K562 (cell line): ENCODE data around the gene CDKL1. TPM values are rescaled to one million over a fixed set of nuclear protein-coding genes. Genes with fewer than 3 reads are reported as not detected.

ENCODE experiments used
- BHLHE40 ChIP-seq: IDR thresholded peaks from 2 replicates; pipeline ENCODE4 v1.6.1; 2011; ENCODE audit warnings: low read length, improper control_type of control experiment
- CREB3L1 ChIP-seq: fragments of 450-650 bp; IDR thresholded peaks from 2 replicates; pipeline ENCODE4 v1.6.1; 2014; ENCODE audit warnings: low read depth, mild to moderate bottlenecking, moderate library complexity, borderline replicate concordance
- FOS ChIP-seq: IDR thresholded peaks from 3 replicates; pipeline ENCODE4 v1.6.1; 2011; ENCODE audit not compliant: insufficient read length; ENCODE audit errors: extremely low read depth
- MLX ChIP-seq, 2 experiments: fragments of 450-650 bp in 1 of 2; sonication (generic) in 1 of 2; formaldehyde crosslinking; conservative IDR thresholded peaks; 2 replicates each; pipeline versions ENCODE4 v1.4.0 to v1.8.1; 2020 to 2022; ENCODE audit warnings: mild to moderate bottlenecking in 1 of 2, missing genetic modification reagents in 1 of 2
- MTA2 ChIP-seq: fragments of 450-650 bp; IDR thresholded peaks from 2 replicates; pipeline ENCODE4 v1.6.1; 2016; ENCODE audit warnings: low read depth
- RB1 ChIP-seq: fragments of 450-650 bp; IDR thresholded peaks from 2 replicates; pipeline ENCODE4 v1.6.1; 2017; ENCODE audit warnings: low read depth, mild to moderate bottlenecking
- TAF1 ChIP-seq: IDR thresholded peaks from 2 replicates; pipeline ENCODE4 v1.6.1; 2011; ENCODE audit warnings: mild to moderate bottlenecking, low read length, moderate library complexity; ENCODE audit not compliant: insufficient read depth, control insufficient read depth, severe bottlenecking; ENCODE audit errors: extremely low read depth
- TCF3 ChIP-seq: sonication (generic); formaldehyde crosslinking; IDR thresholded peaks from 2 replicates; pipeline ENCODE4 v1.4.0; 2020; ENCODE audit warnings: mild to moderate bottlenecking, missing genetic modification reagents
- TCF7 ChIP-seq: sonication (generic); IDR thresholded peaks from 2 replicates; pipeline ENCODE4 v1.6.1; 2016; ENCODE audit warnings: antibody characterized with exemption, borderline replicate concordance
- ZNF431 ChIP-seq: sonication (generic); formaldehyde crosslinking; IDR thresholded peaks from 2 replicates; pipeline ENCODE4 v1.8.0; 2022; ENCODE audit warnings: mild to moderate bottlenecking, missing genetic modification reagents
- polyA plus RNA-seq, 8 experiments: library from polyadenylated mRNA; depleted of rRNA in 4 of 8; stranded (reverse) in 5 of 8; unstranded in 3 of 8; fragments of >200 nt; fragmentation: Nextera tagmentation in 2 of 8; fragmentation: Illumina TruSeq in 1 of 8; extraction: Ambion mirVana in 2 of 8; extraction: Trizol in 1 of 8; gene quantifications; 2 replicates each; pipeline versions ENCODE4 v1.2.1 to v1.2.3, GENCODE V29; 2011 to 2014; ENCODE audit warnings: inconsistent platforms in 1 of 8, missing spikeins in 1 of 8
- total RNA-seq, 7 experiments: library from RNA; depleted of rRNA in 6 of 7; stranded (reverse); fragments of >200 nt in 6 of 7; fragmentation: Illumina TruSeq in 2 of 7; extraction: Trizol in 2 of 7; gene quantifications; 2 replicates each; pipeline versions ENCODE4 v1.2.1 to v1.2.3, GENCODE V29; 2011 to 2021; ENCODE audit warnings: low replicate concordance in 1 of 7
- TF ChIP-seq, protein P1 (sequence below): sonication (generic); formaldehyde crosslinking; IDR thresholded peaks from 2 replicates; pipeline ENCODE4 v1.8.0; 2022; ENCODE audit warnings: mild to moderate bottlenecking, missing genetic modification reagents, borderline replicate concordance

Gene CDKL1
- total and polyA plus RNA-seq, 9 of the 15 experiments (the other 6 are each of a cell fraction or from before 2014, with no cell fraction given): 2.3 to 35.0 (median 7.5) TPM

DNA sequence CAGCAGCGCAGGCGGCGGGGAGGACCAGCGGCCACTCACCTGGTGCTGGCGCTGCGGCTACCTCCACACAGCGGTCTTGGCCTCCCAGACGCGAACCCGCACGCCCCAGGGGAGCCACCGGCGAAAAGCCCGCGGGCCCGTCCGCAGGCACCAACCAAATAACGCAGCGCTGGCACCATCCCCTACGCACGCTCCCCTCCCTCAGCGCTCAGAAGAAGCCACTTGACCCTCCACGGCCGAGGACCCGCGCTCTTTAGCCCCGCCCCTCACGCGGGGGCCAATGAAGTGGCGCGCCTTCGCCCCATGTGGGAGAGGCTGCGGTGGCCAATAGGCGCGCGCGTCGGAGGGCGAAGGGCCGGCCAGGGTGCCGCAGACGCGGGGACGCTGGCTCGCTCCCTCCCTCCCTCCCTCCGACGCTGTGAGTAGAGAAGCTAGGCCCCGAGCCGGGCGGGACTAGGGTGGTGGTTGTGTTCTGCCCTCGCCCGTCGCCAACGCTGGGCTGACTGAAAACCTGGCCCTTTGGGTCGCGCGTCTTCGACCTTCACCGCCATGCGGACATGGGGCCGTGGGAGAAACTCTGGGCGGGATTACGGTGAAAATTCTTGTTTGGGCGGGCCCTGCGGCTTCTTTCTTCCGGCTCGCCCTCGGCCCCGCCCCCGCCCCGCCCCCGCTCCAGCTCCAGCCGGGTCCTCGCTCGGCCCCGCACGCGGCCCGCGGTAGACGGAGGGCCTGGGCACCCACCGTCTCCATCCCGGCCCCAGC is 84.5 kb downstream of the CDKL1 start, which contains the start of the genes DMAC2L and L2HGDH (continued):
- TF ChIP-seq MLX (CRISPR knock-in tag; conservative IDR thresholded peaks at IDR 0.05) (no peak), CREB3L1 (no peak; the same call in 1 of the 2 replicates), TCF3 (CRISPR knock-in tag) (peak; percentile 4; the same call in 1 of the 2 replicates), FOS (no peak), TAF1 (peak; percentile 32), TCF7 (no peak), MTA2 (no peak), RB1 (0 out of 2 replicates have a peak, but pooled peaks have one; percentile 9), BHLHE40 (peak; percentile 34; the same call in 1 of the 2 replicates), ZNF431 (CRISPR knock-in tag) (peak; percentile 83)
- TF ChIP-seq, protein P1, sequence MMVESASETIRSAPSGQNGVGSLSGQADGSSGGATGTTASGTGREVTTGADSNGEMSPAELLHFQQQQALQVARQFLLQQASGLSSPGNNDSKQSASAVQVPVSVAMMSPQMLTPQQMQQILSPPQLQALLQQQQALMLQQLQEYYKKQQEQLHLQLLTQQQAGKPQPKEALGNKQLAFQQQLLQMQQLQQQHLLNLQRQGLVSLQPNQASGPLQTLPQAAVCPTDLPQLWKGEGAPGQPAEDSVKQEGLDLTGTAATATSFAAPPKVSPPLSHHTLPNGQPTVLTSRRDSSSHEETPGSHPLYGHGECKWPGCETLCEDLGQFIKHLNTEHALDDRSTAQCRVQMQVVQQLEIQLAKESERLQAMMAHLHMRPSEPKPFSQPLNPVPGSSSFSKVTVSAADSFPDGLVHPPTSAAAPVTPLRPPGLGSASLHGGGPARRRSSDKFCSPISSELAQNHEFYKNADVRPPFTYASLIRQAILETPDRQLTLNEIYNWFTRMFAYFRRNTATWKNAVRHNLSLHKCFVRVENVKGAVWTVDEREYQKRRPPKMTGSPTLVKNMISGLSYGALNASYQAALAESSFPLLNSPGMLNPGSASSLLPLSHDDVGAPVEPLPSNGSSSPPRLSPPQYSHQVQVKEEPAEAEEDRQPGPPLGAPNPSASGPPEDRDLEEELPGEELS (CRISPR knock-in tag): peak; percentile 85; the same call in 1 of the 2 replicates
